HepG2 (cell line): Measurements from ENCODE around the gene GTF2H2C. TPM values are rescaled to one million over a fixed set of nuclear protein-coding genes. Genes with fewer than 3 reads are reported as not detected.
"Not testable (repeated sequence)": the region's sequence is repeated elsewhere in the genome, so short reads cannot be mapped to it uniquely, and the experiment has no call there.

Source experiments
- ATAC-seq: fragments of 200-7000 bp; cut with Tn5 transposase; 3 replicates; pipeline ENCODE4 v1.9.1; 2020; ENCODE audit warnings: mild to moderate bottlenecking, moderate library complexity
- BruUV-seq: library from RNA; stranded (reverse); fragments of 400-500 nt; replicated peaks from 2 replicates; lab custom pipeline; 2021; lab: Mats Ljungman, UMichigan
- CTCF ChIA-PET: fragments of 300-600 bp; formaldehyde crosslinking; extraction: SDS; loops from one replicate; lab custom pipeline; 2021; ENCODE audit warnings: low total read pairs, inconsistent platforms, low intra/inter-chr PET ratio; lab: Yijun Ruan, JAX
- POLR2A ChIA-PET: fragments of 350-600 bp; sonication (Branson Sonifier 250); formaldehyde crosslinking; loops from one replicate; lab custom pipeline; 2020; ENCODE audit warnings: antibody characterized with exemption, inconsistent platforms; lab: Yijun Ruan, JAX
- DNase-seq: peaks from one replicate; pipeline ENCODE4 v3.0.0-alpha.2; 2015; ENCODE audit warnings: low spot score
- FAIRE-seq: peaks from 3 replicates; lab custom pipeline; 2011; peaks lifted over from hg19 to GRCh38; lab: Jason Lieb, UNC
- H2AFZ ChIP-seq: one replicate; pipeline ENCODE4 v1.6.1; 2011; ENCODE audit warnings: low read length, inconsistent platforms
- H3K27ac ChIP-seq: fragments of 300-600 bp; 3 replicates; pipeline ENCODE4 v1.8.0; 2011; ENCODE audit warnings: mixed run types, mild to moderate bottlenecking, mixed read lengths, low read length, inconsistent platforms; ENCODE audit not compliant: insufficient read depth; ENCODE audit errors: extremely low read length
- H3K27me3 ChIP-seq, 2 experiments: fragments of 200-600 bp in 1 of 2; 2 replicates in 1 of 2; 3 replicates in 1 of 2; pipeline versions ENCODE4 v1.6.0 to v1.8.0; 2011; ENCODE audit warnings: low read length in 2 of 2, mild to moderate bottlenecking in 2 of 2, moderate library complexity in 2 of 2, inconsistent platforms in 1 of 2; ENCODE audit not compliant: insufficient read depth in 2 of 2, control insufficient read depth in 1 of 2
- H3K36me3 ChIP-seq, 2 experiments: fragments of 200-600 bp in 1 of 2; replicated peaks in 1 of 2; 2 replicates in 1 of 2; 3 replicates in 1 of 2; pipeline versions ENCODE4 v1.5.1 to v1.8.0; 2011; ENCODE audit warnings: low read length in 2 of 2, inconsistent platforms in 1 of 2; ENCODE audit not compliant: insufficient read depth in 2 of 2, control insufficient read depth in 1 of 2
- H3K4me1 ChIP-seq: 2 replicates; pipeline ENCODE4 v1.5.1; 2012; ENCODE audit warnings: low read length, inconsistent platforms; ENCODE audit not compliant: insufficient read depth
- H3K4me2 ChIP-seq: 2 replicates; pipeline ENCODE4 v1.6.0; 2011; ENCODE audit warnings: low read depth, low read length, inconsistent platforms
- H3K4me3 ChIP-seq, 3 experiments: fragments of 200-600 bp in 1 of 3; sonication (generic), shearing (Covaris generic) in 1 of 3; replicated peaks in 1 of 3; 2 replicates each; pipeline ENCODE4 v1.5.1; 2011 to 2016; ENCODE audit warnings: low read length in 3 of 3, inconsistent platforms in 2 of 3, low read depth in 2 of 3, mild to moderate bottlenecking in 2 of 3, control low read depth in 1 of 3, mixed read lengths in 1 of 3; ENCODE audit not compliant: insufficient read depth in 1 of 3
- H3K79me2 ChIP-seq: one replicate; pipeline ENCODE4 v1.6.1; 2011; ENCODE audit warnings: low read length, inconsistent platforms; ENCODE audit not compliant: insufficient read depth
- H3K9ac ChIP-seq: 2 replicates; pipeline ENCODE4 v1.6.0; 2011; ENCODE audit warnings: mild to moderate bottlenecking, low read depth, low read length, inconsistent platforms; ENCODE audit not compliant: insufficient read depth
- H3K9me3 ChIP-seq: 2 replicates; pipeline ENCODE4 v1.5.1; 2012; ENCODE audit warnings: mild to moderate bottlenecking, low read length
- H4K20me1 ChIP-seq: 2 replicates; pipeline ENCODE4 v1.6.0; 2011; ENCODE audit warnings: inconsistent platforms, mild to moderate bottlenecking, low read length, moderate library complexity; ENCODE audit not compliant: insufficient read depth
- WGBS: methylation state at CpG from one replicate; pipeline ENCODE4 v1.1.6; 2017; ENCODE audit warnings: low lambda C conversion rate; 5-methylcytosine and 5-hydroxymethylcytosine counted together
- in situ Hi-C: cut with HindIII; loops from 2 replicates; pipeline ENCODE4 v1.10.0; 2017; ENCODE audit warnings: low pct_unique_long_range_greater_than_20kb; ENCODE audit not compliant: extremely low pct_ligation_motif_present
- intact Hi-C: fragments of 100-400 bp; cut with micrococcal nuclease; formaldehyde crosslinking; loops from one replicate; pipeline ENCODE4 v1.10.0; 2022; ENCODE audit not compliant: unreplicated experiment
- polyA plus RNA-seq, 8 experiments: library from polyadenylated mRNA; depleted of rRNA in 3 of 8; stranded (reverse) in 7 of 8; unstranded in 1 of 8; fragments of >200 nt; fragmentation: Illumina TruSeq in 4 of 8; extraction: Trizol in 4 of 8; gene quantifications; 2 replicates each; pipeline versions ENCODE4 v1.2.1 to v1.2.3, GENCODE V29; 2011 to 2016; ENCODE audit warnings: low read depth in 4 of 8, missing spikeins in 1 of 8, mixed read lengths in 1 of 8; ENCODE audit not compliant: insufficient read depth in 1 of 8
- total RNA-seq, 5 experiments: library from RNA; depleted of rRNA; stranded (reverse); fragments of >200 nt; fragmentation: Illumina TruSeq; extraction: Trizol; gene quantifications; 2 replicates each; pipeline ENCODE4 v1.2.3, GENCODE V29; 2016; ENCODE audit warnings: low read depth in 1 of 5

GTF2H2C gene
- total and polyA plus RNA-seq, 2 of the 13 experiments (the other 11 are each of a cell fraction or from before 2014, with no cell fraction given): 29.7 to 62.9 TPM

DNA sequence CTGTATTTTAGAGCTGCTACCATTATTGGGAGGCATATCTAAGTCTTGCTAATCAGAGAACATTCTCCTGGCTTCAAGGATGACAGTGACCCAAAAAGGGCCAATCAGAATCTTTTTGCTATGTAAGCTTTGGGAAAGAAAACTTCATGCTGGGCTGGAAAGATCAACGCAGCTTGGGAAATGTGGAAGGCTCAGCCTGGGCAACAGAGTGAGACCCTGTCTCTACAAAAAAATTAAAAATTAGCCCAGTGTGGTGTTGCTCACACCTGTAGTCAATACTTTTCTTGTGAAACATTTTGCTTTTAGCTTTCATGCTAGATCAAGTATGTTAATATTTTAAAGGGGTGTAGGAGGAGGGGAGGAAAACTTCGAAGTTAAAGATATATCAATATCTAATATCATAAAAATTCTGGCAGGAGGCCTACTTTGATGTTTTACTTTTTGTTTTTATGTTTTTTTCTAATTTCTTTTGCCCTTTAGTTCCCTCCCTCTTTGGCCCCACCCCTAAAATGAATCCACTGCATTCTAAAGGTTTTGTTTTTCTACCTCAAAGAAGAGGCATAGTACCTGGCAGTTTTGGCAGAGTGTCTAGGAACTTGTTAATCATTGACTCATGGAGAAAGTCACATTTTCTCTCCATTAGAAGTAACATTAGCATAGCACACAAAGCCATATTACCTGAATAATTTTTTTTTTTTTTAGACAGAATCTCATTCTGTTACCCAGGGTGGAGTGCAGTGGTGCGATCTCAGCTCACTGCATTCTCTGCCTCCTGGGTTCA is 17.0 kb upstream of the GTF2H2C start:
- H3K4me2 ChIP-seq, intact Hi-C loops, H3K36me3 ChIP-seq, in situ Hi-C loops, H3K79me2 ChIP-seq, H3K4me3 ChIP-seq, POLR2A ChIA-PET, BruUV-seq, DNase-seq, H2AFZ ChIP-seq, H3K4me1 ChIP-seq, H3K9me3 ChIP-seq, H3K27me3 ChIP-seq, CTCF ChIA-PET, H4K20me1 ChIP-seq, H3K9ac ChIP-seq, H3K27ac ChIP-seq: not testable (repeated sequence)
- FAIRE-seq: peak; percentile 15
- peak; percentile 42; the same call in 2 of the 3 replicates for ATAC-seq
- WGBS: no CpG with 5 or more reads among the region's 3 CpGs

DNA sequence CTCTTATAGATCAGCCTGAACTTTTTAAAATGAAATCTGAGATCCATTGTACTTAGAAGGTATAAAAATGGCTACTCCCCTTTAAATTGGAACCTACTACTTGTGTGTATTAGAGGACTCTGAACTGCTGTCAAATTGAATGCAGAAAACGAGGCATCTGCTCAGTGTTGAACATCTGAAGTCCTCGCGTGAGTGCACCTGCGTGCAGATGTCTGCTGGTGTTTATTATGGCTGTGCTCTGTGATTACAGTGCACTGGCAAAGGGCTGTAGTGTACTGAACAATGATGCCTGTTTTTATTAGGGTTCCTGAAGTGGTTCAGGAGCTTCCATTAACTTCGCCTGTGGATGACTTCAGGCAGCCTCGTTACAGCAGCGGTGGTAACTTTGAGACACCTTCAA is 15.4 kb upstream of the GTF2H2C start:
- H3K4me1 ChIP-seq, H3K79me2 ChIP-seq, H3K27me3 ChIP-seq, H3K9me3 ChIP-seq, H3K4me2 ChIP-seq, in situ Hi-C loops, intact Hi-C loops, H2AFZ ChIP-seq, DNase-seq, H3K27ac ChIP-seq, CTCF ChIA-PET, H3K9ac ChIP-seq, POLR2A ChIA-PET, H4K20me1 ChIP-seq, H3K4me3 ChIP-seq, H3K36me3 ChIP-seq, FAIRE-seq, BruUV-seq: not testable (repeated sequence)
- no CpG with 5 or more reads among the region's 7 CpGs for WGBS
- peak; percentile 73 for ATAC-seq
